OCI-LY7 (cell line): ENCODE data around the gene ANKRD13D. TPM values are rescaled to one million over a fixed set of nuclear protein-coding genes. Genes with fewer than 3 reads are reported as not detected.

ENCODE experiments used
- BruUV-seq: library from RNA; stranded (reverse); fragments of 400-500 nt; replicated peaks from 2 replicates; lab custom pipeline; 2021; lab: Mats Ljungman, UMichigan
- CTCF ChIA-PET: fragments of 300-600 bp; sonication (Branson Sonifier 250); formaldehyde crosslinking; loops from one replicate; lab custom pipeline; 2022; ENCODE audit warnings: antibody characterized with exemption; ENCODE audit not compliant: unreplicated experiment; lab: Charles Lee
- POLR2A ChIA-PET: fragments of 300-600 bp; sonication (Branson Sonifier 250); formaldehyde crosslinking; loops from one replicate; lab custom pipeline; 2022; ENCODE audit warnings: antibody characterized with exemption; lab: Charles Lee
- DNase-seq: peaks from one replicate; pipeline ENCODE4 v3.0.0-alpha.2; 2015; ENCODE audit warnings: low spot score
- H2AFZ ChIP-seq: fragments of 200-600 bp; sonication (generic), shearing (Covaris generic); 2 replicates; pipeline ENCODE4 v1.6.1; 2014; ENCODE audit warnings: mild to moderate bottlenecking, antibody characterized with exemption, low read length, moderate library complexity
- H3K27ac ChIP-seq: fragments of 200-600 bp; sonication (generic); 2 replicates; pipeline ENCODE4 v1.5.1; 2014; ENCODE audit warnings: mixed run types, low read depth, mild to moderate bottlenecking, moderate library complexity, low read length, inconsistent platforms; ENCODE audit not compliant: poor library complexity, severe bottlenecking
- H3K36me3 ChIP-seq: fragments of 200-600 bp; sonication (generic); 2 replicates; pipeline ENCODE4 v1.6.1; 2014; ENCODE audit warnings: mild to moderate bottlenecking, antibody characterized with exemption, low read length, moderate library complexity, mixed read lengths; ENCODE audit not compliant: insufficient read depth
- H3K4me1 ChIP-seq: fragments of 200-600 bp; sonication (generic); 2 replicates; pipeline ENCODE4 v1.5.1; 2014; ENCODE audit warnings: mild to moderate bottlenecking, low read length; ENCODE audit not compliant: insufficient read depth, poor library complexity, severe bottlenecking
- H3K4me2 ChIP-seq: fragments of 200-600 bp; sonication (generic); 2 replicates; pipeline ENCODE4 v1.6.1; 2014; ENCODE audit warnings: mild to moderate bottlenecking, low read length
- H3K4me3 ChIP-seq: fragments of 200-600 bp; sonication (generic); 2 replicates; pipeline ENCODE4 v1.5.1; 2014; ENCODE audit warnings: mild to moderate bottlenecking, low read depth, low read length; ENCODE audit not compliant: poor library complexity, severe bottlenecking
- H3K79me2 ChIP-seq: fragments of 200-600 bp; sonication (generic); 2 replicates; pipeline ENCODE4 v1.6.1; 2016; ENCODE audit warnings: low read depth, mild to moderate bottlenecking, low read length, moderate library complexity, mixed read lengths; ENCODE audit not compliant: insufficient read depth
- H3K9me2 ChIP-seq: fragments of 200-600 bp; sonication (generic); 2 replicates; pipeline ENCODE4 v1.6.1; 2016; ENCODE audit warnings: mild to moderate bottlenecking, low read length, mixed read lengths; ENCODE audit not compliant: insufficient read depth
- H3K9me3 ChIP-seq: fragments of 200-600 bp; sonication (generic); 2 replicates; pipeline ENCODE4 v1.6.1; 2014; ENCODE audit warnings: mild to moderate bottlenecking, mixed run types, low read length, mixed read lengths
- H4K20me1 ChIP-seq: fragments of 200-600 bp; sonication (generic); 2 replicates; pipeline ENCODE4 v1.6.1; 2014; ENCODE audit warnings: mild to moderate bottlenecking, antibody characterized with exemption, low read length, moderate library complexity, mixed read lengths; ENCODE audit not compliant: insufficient read depth
- CTCF ChIP-seq: fragments of 200-600 bp; sonication (generic); conservative IDR thresholded peaks from 2 replicates; pipeline ENCODE4 v1.5.1; 2014; ENCODE audit warnings: mild to moderate bottlenecking, antibody characterized with exemption, low read length, moderate library complexity, mixed read lengths
- EZH2phosphoT487 ChIP-seq: fragments of 200-600 bp; sonication (generic); IDR thresholded peaks from 2 replicates; pipeline ENCODE4 v1.6.1; 2018; ENCODE audit warnings: low read depth, borderline replicate concordance, mild to moderate bottlenecking, mixed run types, antibody characterized with exemption, low read length, moderate library complexity, mixed read lengths
- intact Hi-C: fragments of 100-400 bp; cut with micrococcal nuclease; formaldehyde crosslinking; loops from one replicate; pipeline ENCODE4 v1.10.0; 2022; ENCODE audit not compliant: unreplicated experiment
- total RNA-seq, 2 experiments: library from RNA; depleted of rRNA in 1 of 2; stranded (reverse); fragments of >200 nt in 1 of 2; shearing (Covaris generic) in 1 of 2; gene quantifications; 2 replicates each; pipeline ENCODE4 v1.2.3, GENCODE V29; 2014 to 2022

ANKRD13D gene
- total RNA-seq, 2 experiments from 2014 or later: 119 to 136 TPM

GRCh38 chr11:67304511-67305113 lies 15.5 kb downstream of the ANKRD13D start:
- Histone ChIP-seq H3K9me3 (no peaks in the 10 kb centered on the region), H4K20me1 (no peaks in the 10 kb centered on the region), H2AFZ (no peak overlapping the region), H3K4me3 (no peak overlapping the region), H3K9me2 (no peaks in the 10 kb centered on the region), H3K4me2 (no peak overlapping the region), H3K79me2 (no peaks in the 10 kb centered on the region), H3K4me1 (no peaks in the 10 kb centered on the region), H3K27ac (no peak overlapping the region), H3K36me3 (peaks cover 71% of the 10 kb centered on the region)
- POLR2A ChIA-PET: interaction anchor here (0.7 kb wide), 1 partner anchor 720 kb away, joined by 5 read pairs; no protein-coding TSS in a partner anchor
- intact Hi-C loops: no loop called here
- no peak for DNase-seq
- TF ChIP-seq EZH2phosphoT487 (no peak), CTCF (no peak)
- BruUV-seq: no TSS peak
- CTCF ChIA-PET: interaction anchor here (0.6 kb wide), 1 partner anchor 11 kb away, joined by 4 read pairs; no protein-coding TSS in a partner anchor

- Histone ChIP-seq H4K20me1 (no peaks in the 10 kb centered on the region), H3K27ac (no peak overlapping the region), H3K4me1 (no peaks in the 10 kb centered on the region), H2AFZ (no peak overlapping the region), H3K9me2 (no peaks in the 10 kb centered on the region), H3K36me3 (peaks cover 61% of the 10 kb centered on the region), H3K79me2 (no peaks in the 10 kb centered on the region), H3K4me3 (no peak overlapping the region), H3K9me3 (no peaks in the 10 kb centered on the region), H3K4me2 (no peak overlapping the region)
- intact Hi-C loops: no loop called here
- CTCF ChIA-PET: no interaction called here
- DNase-seq: no peak
- POLR2A ChIA-PET: no interaction called here
- no peak for TF ChIP-seq CTCF
- TF ChIP-seq EZH2phosphoT487: no peak
- no TSS peak for BruUV-seq
Measured at GRCh38 chr11:67306769-67307544, 17.9 kb downstream of the ANKRD13D start.

- DNase-seq: no peak
- ChIA-PET CTCF (no interaction called here), POLR2A (interaction anchor here (0.6 kb wide), 1 partner anchor 12 kb away, joined by 3 read pairs; no protein-coding TSS in a partner anchor)
- H3K4me2 ChIP-seq: no peak overlapping the region
- H3K36me3 ChIP-seq: peaks cover 55% of the 10 kb centered on the region
- no peaks in the 10 kb centered on the region for H3K4me1 ChIP-seq
- H4K20me1 ChIP-seq: no peaks in the 10 kb centered on the region
- no peak overlapping the region for H2AFZ ChIP-seq
- H3K27ac ChIP-seq: no peak overlapping the region
- no peak for TF ChIP-seq CTCF
- TF ChIP-seq EZH2phosphoT487: no peak
- H3K4me3 ChIP-seq: no peak overlapping the region
- H3K9me2 ChIP-seq: no peaks in the 10 kb centered on the region
- no TSS peak for BruUV-seq
- no peaks in the 10 kb centered on the region for H3K9me3 ChIP-seq
- intact Hi-C loops: no loop called here
- H3K79me2 ChIP-seq: no peaks in the 10 kb centered on the region
Measured at GRCh38 chr11:67307545-67308001, 18.5 kb downstream of the ANKRD13D start.
